Spleen (tissue), 13 donors: ENCODE measurements around the gene TIMM10. TPM values are rescaled to one million over a fixed set of nuclear protein-coding genes. Genes with fewer than 3 reads are reported as not detected.
A peak's percentile ranks its signal among the peaks of the same experiment; 100 is the strongest.

Experiments
- DNase-seq: peaks from one replicate; pipeline ENCODE4 v3.0.0-alpha.2; 2020
- H3K27ac ChIP-seq, 8 donors: fragments of 200-600 bp; sonication (generic) in 7 of 8; 1 replicate in 4 of 8; 2 replicates in 4 of 8; pipeline versions ENCODE4 v1.5.0 to v1.8.0; 2016 to 2021; ENCODE audit warnings: inconsistent platforms in 4 of 8, mild to moderate bottlenecking in 4 of 8, moderate library complexity in 1 of 8
- H3K27me3 ChIP-seq, 7 donors: fragments of 200-600 bp; sonication (generic) in 6 of 7; replicated peaks in 1 of 7; 1 replicate in 4 of 7; 2 replicates in 3 of 7; pipeline versions ENCODE4 v1.5.0 to v1.8.0; 2016 to 2021; ENCODE audit warnings: inconsistent platforms in 3 of 7, mild to moderate bottlenecking in 1 of 7
- H3K36me3 ChIP-seq, 6 donors: fragments of 200-600 bp; sonication (generic) in 5 of 6; 1 replicate in 4 of 6; 2 replicates in 2 of 6; pipeline versions ENCODE4 v1.5.0 to v1.8.0; 2016 to 2021; ENCODE audit warnings: inconsistent platforms in 2 of 6
- H3K4me1 ChIP-seq, 6 donors: fragments of 200-600 bp; sonication (generic) in 5 of 6; 1 replicate in 3 of 6; 2 replicates in 3 of 6; pipeline versions ENCODE4 v1.5.0 to v1.8.0; 2016 to 2021; ENCODE audit warnings: inconsistent platforms in 3 of 6
- H3K4me3 ChIP-seq, 8 donors: fragments of 200-600 bp; sonication (generic) in 7 of 8; 1 replicate in 4 of 8; 2 replicates in 4 of 8; pipeline versions ENCODE4 v1.5.0 to v1.8.0; 2016 to 2021; ENCODE audit warnings: inconsistent platforms in 4 of 8, mild to moderate bottlenecking in 4 of 8, moderate library complexity in 2 of 8
- H3K9me3 ChIP-seq, 8 donors: fragments of 200-600 bp; sonication (generic) in 7 of 8; 1 replicate in 4 of 8; 2 replicates in 4 of 8; pipeline versions ENCODE4 v1.5.0 to v1.8.0; 2016 to 2021; ENCODE audit warnings: inconsistent platforms in 4 of 8
- POLR2A ChIP-seq, 3 donors: fragments of 450-650 bp; IDR thresholded peaks; one replicate each; pipeline ENCODE4 v1.5.1; 2017; ENCODE audit warnings: antibody characterized with exemption in 3 of 3, mild to moderate bottlenecking in 1 of 3
- POLR2AphosphoS5 ChIP-seq, 3 donors: sonication (generic); formaldehyde crosslinking; IDR thresholded peaks; one replicate each; pipeline ENCODE4 v1.5.1; 2017; ENCODE audit warnings: antibody characterized with exemption in 3 of 3
- WGBS, 5 donors: extraction: QIAGEN DNeasy Blood & Tissue Kit in 3 of 5; methylation state at CpG; one replicate each; pipeline versions ENCODE4 v1.1.5 to v1.1.7; 2013 to 2018; 5-methylcytosine and 5-hydroxymethylcytosine counted together
- intact Hi-C: fragments of 100-400 bp; cut with DNase I; formaldehyde crosslinking; loops from one replicate; pipeline ENCODE4 v1.15.0; 2023; ENCODE audit warnings: low total_unique reads
- long read RNA-seq, 2 donors: transcript quantifications; one replicate each; lab custom pipeline, GENCODE V29; 2026
- polyA plus RNA-seq, 3 donors: library from polyadenylated mRNA; stranded (reverse); fragments of 200-250 nt; gene quantifications; one replicate each; pipeline ENCODE4 v1.2.1, GENCODE V29; 2013
- total RNA-seq, 7 donors: library from RNA; depleted of rRNA in 3 of 7; stranded (reverse); fragments of >200 nt in 3 of 7; fragmentation: NEBNext Ultra II Directional in 4 of 7; extraction: Animal tissue kit (Norgen Biotek cat#: 25700) in 4 of 7; gene quantifications; one replicate each; pipeline versions ENCODE4 v1.1.0 to v1.2.1, GENCODE V29; 2016 to 2021
- TF ChIP-seq, protein P1 (sequence below), 11 experiments: fragments of 200-600 bp in 7 of 11; fragments of 450-650 bp in 4 of 11; sonication (generic) in 4 of 11; IDR thresholded peaks in 8 of 11; conservative IDR thresholded peaks in 3 of 11; 1 replicate in 7 of 11; 2 replicates in 4 of 11; pipeline versions ENCODE4 v1.4.0 to v1.8.0; 2016 to 2021; ENCODE audit warnings: antibody characterized with exemption in 11 of 11, inconsistent platforms in 4 of 11, mild to moderate bottlenecking in 1 of 11
- donor health status: healthy with polysubstance abuse.
- donor health status: DM: no; HTN: no; CAD: no; lungs with moderate emphysema.
- donor health status: DM: no; HTN: no; CAD: no.
- donor health status: Bipolar disorder and iron deficiency.
- donor health status: healthy.
- donor health status: DM: no; HTN: no; CAD: no.
- donor health status: DM: yes; HTN: yes; CAD: no.

The TIMM10 gene, protein sequence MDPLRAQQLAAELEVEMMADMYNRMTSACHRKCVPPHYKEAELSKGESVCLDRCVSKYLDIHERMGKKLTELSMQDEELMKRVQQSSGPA
- total RNA-seq (10 to 100 TPM; 28.1 to 58.7 (median 39.0) TPM), polyA plus RNA-seq (10 to 100 TPM; 38.7 to 57.4 (median 56.1) TPM)
- long read RNA-seq, donor 1, transcript TIMM10-201 (3 exons, 680 nt) = major isoform, 34 of 36 reads
- long read RNA-seq, donor 1, partial matches to known transcripts = 0 of 36 reads
- long read RNA-seq, donor 1, other reads (novel, unspliced or antisense) = 0 of 36 reads
- long read RNA-seq, donor 2, transcript TIMM10-201 (3 exons, 680 nt) = major isoform, 19 of 21 reads
- long read RNA-seq, donor 2, partial matches to known transcripts = 0 of 21 reads
- long read RNA-seq, donor 2, other reads (novel, unspliced or antisense) = 0 of 21 reads

DNA sequence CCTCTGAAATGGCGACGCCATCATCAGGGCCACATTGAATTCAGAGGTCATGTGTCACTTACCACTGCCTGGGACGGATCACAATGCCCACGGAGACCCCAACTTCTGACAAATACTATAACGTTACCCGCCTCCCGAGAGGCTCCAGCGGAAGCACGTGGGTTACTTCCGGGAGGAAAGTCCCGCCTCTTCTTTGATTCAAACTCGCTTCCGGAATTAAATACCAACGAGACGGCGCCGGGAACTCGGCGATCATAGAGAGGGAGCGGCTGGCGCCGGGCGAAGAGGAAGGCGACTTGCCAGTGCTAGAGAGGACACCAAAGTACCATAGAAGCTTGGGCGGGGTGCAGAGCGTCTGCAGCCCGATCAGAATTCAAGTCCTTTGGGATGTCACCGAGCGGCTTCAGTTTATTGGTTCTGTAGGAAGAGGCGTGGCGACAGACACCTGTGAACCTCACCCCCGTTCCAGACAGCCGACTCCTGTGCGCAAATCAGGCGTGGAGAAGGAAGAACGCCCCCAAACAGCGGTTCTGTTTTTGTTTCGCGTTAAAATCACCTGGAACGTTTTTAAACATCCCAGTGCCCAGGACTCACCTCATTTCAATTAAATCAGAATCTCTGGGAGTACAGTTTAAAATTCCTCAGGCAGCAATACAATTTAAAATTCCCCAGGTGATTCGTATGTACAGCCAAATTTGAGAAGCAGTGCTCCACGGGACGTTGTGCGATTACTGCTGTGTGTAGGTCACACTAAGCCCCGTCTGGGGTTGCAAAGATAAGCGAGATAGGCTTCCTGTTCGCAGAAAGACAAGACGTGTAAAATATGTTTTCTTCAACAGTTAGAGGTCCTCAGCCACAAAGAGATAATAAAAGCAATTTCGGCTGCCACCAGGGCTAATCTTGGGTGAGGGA, at the start of gene TIMM10:
TIMM10 (minus strand) TSS at position 159 of the 912 bp plus-strand sequence. CDS start 565 bp downstream, outside the sequence.
- peaks cover 13 to 45% (median 28%) of the 10 kb centered on the region in 6 donors for H3K4me1 ChIP-seq
- H3K36me3 ChIP-seq = peaks cover 0 to 18% (median 7%) of the 10 kb centered on the region in 6 donors
- peak within 1 kb of the TSS; percentile 66 to 98 (median 82) for H3K4me3 ChIP-seq
- no peaks in the 10 kb centered on the region for H3K9me3 ChIP-seq
- H3K27me3 ChIP-seq = no peaks in the 10 kb centered on the region
- intact Hi-C loops = no loop called here
- DNase-seq = peak; percentile 99
- WGBS, 5 donors = 0 to 1% (median 0%) methylated on average over 38 to 49 of the region's 49 CpGs
- TF ChIP-seq, protein P1, sequence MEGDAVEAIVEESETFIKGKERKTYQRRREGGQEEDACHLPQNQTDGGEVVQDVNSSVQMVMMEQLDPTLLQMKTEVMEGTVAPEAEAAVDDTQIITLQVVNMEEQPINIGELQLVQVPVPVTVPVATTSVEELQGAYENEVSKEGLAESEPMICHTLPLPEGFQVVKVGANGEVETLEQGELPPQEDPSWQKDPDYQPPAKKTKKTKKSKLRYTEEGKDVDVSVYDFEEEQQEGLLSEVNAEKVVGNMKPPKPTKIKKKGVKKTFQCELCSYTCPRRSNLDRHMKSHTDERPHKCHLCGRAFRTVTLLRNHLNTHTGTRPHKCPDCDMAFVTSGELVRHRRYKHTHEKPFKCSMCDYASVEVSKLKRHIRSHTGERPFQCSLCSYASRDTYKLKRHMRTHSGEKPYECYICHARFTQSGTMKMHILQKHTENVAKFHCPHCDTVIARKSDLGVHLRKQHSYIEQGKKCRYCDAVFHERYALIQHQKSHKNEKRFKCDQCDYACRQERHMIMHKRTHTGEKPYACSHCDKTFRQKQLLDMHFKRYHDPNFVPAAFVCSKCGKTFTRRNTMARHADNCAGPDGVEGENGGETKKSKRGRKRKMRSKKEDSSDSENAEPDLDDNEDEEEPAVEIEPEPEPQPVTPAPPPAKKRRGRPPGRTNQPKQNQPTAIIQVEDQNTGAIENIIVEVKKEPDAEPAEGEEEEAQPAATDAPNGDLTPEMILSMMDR (IDR thresholded peaks at IDR 0.05 in 8 of 11, conservative IDR thresholded peaks at IDR 0.05 in 3 of 11) = peak in 1 of 11 experiments; percentile 44
- TF ChIP-seq POLR2AphosphoS5 (IDR thresholded peaks at IDR 0.05) (peak; percentile 88 to 97 (median 96)), POLR2A (IDR thresholded peaks at IDR 0.05) (peak in 1 of 3 donors; percentile 42)
- peak within 1 kb of the TSS; percentile 59 to 88 (median 78) for H3K27ac ChIP-seq

DNA sequence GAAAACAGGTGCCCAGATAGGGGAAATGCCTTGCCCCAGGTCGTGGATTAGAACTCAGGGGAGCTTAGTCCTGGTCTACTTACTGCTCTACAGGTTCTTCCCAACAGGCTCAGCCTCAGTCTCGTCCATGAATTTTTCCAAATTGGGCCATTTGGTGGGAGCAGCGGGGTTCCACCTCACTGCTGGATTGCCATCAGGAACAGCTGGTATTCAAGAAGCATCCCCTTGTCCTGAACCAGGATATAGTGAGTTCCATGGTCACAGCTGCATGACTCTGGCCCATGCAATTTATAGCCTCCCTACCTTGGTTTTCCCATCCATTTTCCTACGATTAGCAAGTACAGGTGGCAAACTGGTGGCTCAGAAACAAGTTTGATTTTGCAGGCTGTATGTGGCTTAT, 43.5 kb upstream of the TIMM10 start:
- H3K4me1 ChIP-seq = peaks cover 0 to 17% (median 3%) of the 10 kb centered on the region in 6 donors
- H3K36me3 ChIP-seq = no peaks in the 10 kb centered on the region
- no peaks in the 10 kb centered on the region for H3K9me3 ChIP-seq
- H3K27ac ChIP-seq = no peak overlapping the region
- DNase-seq = no peak
- intact Hi-C loops = loop anchor here (5.0 kb wide), 1 partner anchor 68 kb away; no protein-coding TSS in a partner anchor
- H3K4me3 ChIP-seq = no peak overlapping the region
- 69 to 79% (median 71%) methylated on average over 4 of the region's 4 CpGs for WGBS, 5 donors
- TF ChIP-seq, protein P1 (IDR thresholded peaks at IDR 0.05 in 8 of 11, conservative IDR thresholded peaks at IDR 0.05 in 3 of 11) = no peak
- TF ChIP-seq POLR2A (IDR thresholded peaks at IDR 0.05) (no peak), POLR2AphosphoS5 (IDR thresholded peaks at IDR 0.05) (no peak)
- H3K27me3 ChIP-seq = no peaks in the 10 kb centered on the region

DNA sequence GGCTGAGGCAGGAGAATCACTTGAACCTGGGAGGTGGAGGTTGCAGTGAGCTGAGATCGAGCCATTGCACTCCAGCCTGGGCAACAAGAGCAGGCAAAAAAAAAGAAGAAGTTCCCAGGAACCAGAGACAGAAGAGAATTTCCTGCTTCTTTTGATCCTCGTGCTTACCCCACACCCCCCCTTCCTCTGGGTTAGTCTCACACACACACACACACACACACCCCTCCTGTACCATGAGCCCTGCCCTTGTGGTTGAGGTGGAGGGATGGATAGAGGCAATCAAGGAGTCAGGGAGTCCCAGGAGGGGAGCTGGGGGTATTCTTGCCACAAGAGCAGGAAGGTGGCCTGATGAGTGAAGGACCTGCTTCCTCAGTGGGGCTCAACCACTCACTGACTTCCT, 41.1 kb upstream of the TIMM10 start:
- intact Hi-C loops = loop anchor here (5.0 kb wide), 1 partner anchor 71 kb away; no protein-coding TSS in a partner anchor
- TF ChIP-seq POLR2AphosphoS5 (IDR thresholded peaks at IDR 0.05) = no peak
- no peak for TF ChIP-seq POLR2A (IDR thresholded peaks at IDR 0.05)
- TF ChIP-seq, protein P1 (IDR thresholded peaks at IDR 0.05 in 8 of 11, conservative IDR thresholded peaks at IDR 0.05 in 3 of 11) = no peak
- no peak for DNase-seq

More for the DNA sequence above, 41.1 kb upstream of the TIMM10 start:
- Histone ChIP-seq H3K9me3 (no peaks in the 10 kb centered on the region), H3K4me3 (no peak overlapping the region), H3K4me1 (peaks cover 0 to 33% (median 15%) of the 10 kb centered on the region in 6 donors), H3K36me3 (no peaks in the 10 kb centered on the region), H3K27ac (peak overlapping the region in 1 of 8 donors; percentile 16), H3K27me3 (no peaks in the 10 kb centered on the region)
- 4 to 18% (median 15%) methylated on average over 2 of the region's 2 CpGs for WGBS, 5 donors
